Limb (tissue), 2 donors: Measurements from ENCODE around the gene CASP9.
"Not testable (repeated sequence)": the region's sequence is repeated elsewhere in the genome, so short reads cannot be mapped to it uniquely, and the experiment has no call there.

Experiments used
- DNase-seq, 2 donors: peaks; one replicate each; pipeline ENCODE4 v3.0.0-alpha.2; 2016; ENCODE audit errors: extremely low spot score in 2 of 2

CASP9 gene

DNA sequence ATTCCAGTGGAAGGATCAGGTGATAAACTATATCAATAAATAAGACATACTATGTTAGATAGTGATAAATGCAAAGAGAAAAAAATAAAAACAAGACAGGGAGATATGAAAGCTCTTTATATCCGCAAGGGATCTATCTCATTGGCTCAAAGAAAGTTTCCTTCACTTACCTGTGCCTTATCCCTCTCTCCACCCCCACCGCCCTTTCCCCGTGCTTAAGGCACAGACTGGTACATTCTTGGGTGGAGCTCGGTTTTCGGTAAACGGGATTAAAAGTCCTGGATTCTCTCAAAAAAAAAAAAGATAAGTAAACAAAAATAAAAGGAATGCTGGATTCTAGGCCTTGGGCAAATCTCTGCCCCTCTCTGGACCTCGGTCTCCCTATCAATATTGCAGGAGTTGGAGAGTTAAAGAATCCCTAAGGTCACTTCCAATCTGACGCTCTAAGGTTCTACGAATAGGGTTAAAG, 2.0 kb upstream of the CASP9 start:
- peak in 1 of 2 donors; percentile 2 for DNase-seq

DNA sequence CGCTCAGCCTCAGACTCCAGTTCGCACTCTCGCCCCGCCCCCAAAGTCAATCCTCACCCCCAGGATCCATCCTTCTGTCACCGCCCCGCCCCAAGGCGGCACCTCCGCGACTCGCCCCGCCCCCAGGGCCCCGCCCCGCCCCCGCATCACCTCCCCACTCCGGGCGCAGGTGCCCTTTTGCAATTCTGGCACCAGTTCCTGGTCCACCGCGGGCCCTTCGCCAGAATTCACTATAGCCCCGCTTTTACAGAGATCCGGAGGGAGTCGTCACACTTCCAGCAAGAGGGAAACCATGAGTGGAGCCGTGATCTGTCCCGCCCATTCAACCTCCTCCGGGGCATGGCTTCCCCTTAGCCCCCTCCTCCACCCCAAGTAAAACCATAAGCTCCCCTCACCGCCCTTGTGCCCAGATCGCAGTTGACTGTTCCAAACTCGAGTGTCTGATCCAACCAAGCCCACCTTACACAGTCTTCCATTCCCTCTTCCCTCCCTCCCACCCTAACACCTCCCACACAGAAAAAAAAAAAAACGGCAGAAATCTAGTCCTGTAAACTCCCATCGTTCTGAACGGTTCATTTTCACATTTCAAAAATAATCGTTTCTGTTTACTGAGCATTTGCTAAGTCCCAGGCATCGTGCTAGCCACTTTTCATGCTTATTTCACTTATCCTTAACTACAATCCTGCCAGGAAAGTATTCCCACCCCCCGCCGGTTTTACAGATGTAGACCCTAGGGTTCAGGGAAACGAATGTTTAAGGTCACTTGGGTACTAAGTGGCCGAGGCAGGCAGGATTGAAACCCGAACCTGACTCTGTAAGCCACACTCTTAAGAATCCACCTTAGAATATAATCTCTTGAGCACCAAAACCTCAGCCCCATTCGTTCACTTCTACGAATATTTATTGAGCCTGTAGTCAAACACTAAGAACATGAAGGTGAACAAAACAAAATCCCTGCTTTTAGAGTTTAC, 1.3 kb upstream of the CASP9 start:
- peak in 1 of 2 donors; percentile 41 for DNase-seq

DNA sequence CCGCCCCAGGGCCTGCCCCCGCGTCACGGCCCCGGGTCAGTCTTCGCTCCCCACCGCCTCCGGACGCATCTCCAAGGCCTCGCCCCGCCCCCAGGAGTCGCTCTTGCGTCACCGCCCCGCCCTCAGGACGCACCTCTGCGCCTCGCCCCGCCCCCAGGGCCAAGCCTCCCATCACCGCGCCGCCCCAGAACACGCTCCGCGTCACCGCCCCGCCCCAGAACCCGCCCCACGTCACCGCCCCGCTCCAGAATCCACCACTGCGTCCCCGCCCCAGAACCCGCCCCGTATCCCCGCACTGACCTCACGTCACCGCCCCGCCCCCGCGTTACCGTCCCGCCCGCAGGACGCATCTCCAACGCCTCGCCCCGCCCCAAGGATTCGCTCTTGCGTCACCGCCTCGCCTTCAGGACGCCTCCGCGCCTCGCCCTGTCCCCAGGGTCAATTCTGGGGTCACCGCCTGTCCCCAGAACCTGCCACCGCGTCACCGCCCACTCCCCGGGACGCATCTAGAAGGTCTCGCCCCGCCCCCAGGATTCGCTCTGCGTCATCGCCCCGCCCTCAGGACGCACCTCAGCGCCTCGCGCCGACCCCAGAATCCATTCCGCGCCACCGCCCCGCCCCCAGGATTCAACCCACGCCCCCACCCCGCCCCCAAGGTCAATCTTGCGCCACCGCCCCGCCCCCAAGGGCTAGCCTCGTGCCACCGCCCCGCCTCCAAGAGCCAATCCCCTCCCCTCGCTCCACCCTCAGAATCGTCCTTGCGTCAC, 451 bp upstream of the CASP9 start:
- DNase-seq, result peak; percentile 99 to 100

DNA sequence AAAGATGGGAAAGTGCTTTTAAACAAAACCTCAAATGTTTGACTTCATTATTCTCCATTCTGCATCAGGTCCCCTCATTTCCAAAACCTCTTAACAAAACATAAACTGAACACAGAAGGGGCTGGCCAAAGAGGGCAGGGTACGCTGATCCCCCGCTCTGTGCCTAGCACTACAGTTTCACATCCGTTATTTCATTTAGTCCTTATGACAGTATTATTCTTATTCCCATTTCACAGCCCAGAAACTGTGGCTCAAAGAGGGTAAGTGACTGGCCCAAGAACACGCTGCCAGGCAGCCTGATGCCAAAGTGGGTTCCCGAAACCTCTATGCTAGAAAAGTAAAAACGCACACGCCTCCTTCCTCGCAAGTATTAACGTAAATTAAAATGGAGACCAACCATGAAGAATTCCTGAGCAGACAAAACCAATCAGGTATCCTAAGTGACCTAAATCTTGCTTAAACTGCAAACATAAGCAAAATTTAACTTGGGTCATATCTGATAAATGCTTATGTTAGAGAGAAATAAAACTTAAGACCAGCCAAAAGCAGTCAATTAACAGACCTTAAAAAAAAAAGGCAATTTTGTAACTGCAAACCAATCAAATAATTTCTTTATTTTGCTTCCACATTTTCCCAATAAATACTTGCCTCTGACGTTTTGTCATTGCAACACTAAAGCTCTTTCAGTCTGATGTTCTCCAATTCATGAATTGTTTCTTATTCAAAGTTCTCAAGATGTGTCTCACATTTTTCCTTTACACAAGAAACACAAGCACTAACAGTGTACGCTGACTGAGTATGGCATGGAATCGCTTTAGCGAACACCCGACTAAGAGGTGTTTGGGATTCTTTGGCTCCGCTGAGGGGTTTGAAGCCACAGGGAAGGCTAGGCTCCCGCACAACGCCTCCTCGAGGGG, 653 bp downstream of the CASP9 start:
- peak in 1 of 2 donors; percentile 44 for DNase-seq

DNA sequence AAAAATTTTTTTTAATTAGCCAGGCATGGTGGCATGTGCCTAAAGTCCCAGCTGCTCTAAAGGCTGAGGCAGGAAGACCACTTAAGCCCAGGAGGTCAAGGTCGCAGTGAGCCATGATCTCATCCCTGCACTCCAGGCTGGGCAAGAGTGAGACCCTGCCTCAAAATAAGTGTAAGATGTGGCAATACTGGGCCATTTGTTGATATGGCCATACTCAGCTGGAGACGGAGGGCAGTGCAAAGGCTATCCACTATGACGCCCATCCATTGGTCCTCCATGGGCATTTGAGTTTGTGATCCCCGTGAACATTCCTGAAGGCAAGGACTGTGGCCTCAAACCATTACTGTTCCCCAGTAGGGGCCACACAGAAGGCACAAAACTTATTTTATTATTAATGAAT, 1.5 kb downstream of the CASP9 start:
- no peak for DNase-seq

GRCh38 chr1:15521206-15521906, 2.7 kb downstream of the CASP9 start:
- DNase-seq, result not testable (repeated sequence)

- no peak for DNase-seq
Observed at GRCh38 chr1:15519625-15520024, 4.4 kb downstream of the CASP9 start.

GRCh38 chr1:15515022-15515663, 8.9 kb downstream of the CASP9 start:
- no peak for DNase-seq

GRCh38 chr1:15514557-15514956, 9.5 kb downstream of the CASP9 start:
- DNase-seq, result not testable (repeated sequence)

- DNase-seq, result no peak
Observed at GRCh38 chr1:15513919-15514318, 10.1 kb downstream of the CASP9 start.

GRCh38 chr1:15513192-15513591, 10.8 kb downstream of the CASP9 start:
- no peak for DNase-seq

DNA sequence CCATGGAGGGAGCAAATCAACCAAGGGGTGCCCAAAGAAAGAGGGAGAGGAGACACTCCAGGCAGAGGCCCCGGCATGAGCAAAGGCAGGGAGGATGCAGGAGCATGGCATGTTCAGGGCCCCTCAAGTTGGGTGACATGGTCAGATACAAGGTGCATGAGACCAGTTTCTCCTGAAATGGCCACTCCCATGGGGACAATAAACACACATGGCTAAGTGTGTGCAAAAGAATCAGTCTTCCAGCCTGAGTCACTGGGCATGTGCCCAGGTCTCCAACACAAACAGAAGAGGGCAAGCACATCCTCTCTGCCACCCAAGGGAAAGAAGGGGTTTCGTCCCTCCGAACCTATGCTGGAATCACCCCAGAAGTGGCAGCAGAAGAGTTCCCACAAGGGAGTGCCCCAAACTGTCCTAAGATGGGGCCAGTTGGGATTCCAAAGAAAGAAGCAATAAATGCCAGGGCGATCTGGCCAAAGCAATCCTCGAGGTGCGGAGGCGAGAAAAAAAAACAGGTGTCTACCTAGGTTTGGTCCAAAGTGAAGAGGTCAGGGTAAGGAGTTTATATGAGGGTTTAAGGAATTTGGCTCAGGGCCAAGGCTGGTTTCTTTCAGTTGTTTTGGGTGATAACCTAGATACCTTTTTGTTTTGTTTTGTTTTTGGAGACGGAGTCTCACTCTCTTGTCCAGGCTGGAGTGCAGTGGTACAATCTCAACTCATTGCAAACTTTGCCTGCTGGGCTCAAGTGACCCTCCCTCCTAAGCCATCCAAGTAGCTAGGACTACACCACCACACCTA, 13.2 kb downstream of the CASP9 start:
- DNase-seq, result no peak

GRCh38 chr1:15509586-15509985, 14.4 kb downstream of the CASP9 start:
- DNase-seq, result no peak

- no peak for DNase-seq
Observed at GRCh38 chr1:15508700-15509487, 15.1 kb downstream of the CASP9 start.

- DNase-seq, result no peak
Observed at GRCh38 chr1:15507278-15507677, 16.7 kb downstream of the CASP9 start.

- no peak for DNase-seq
Observed at GRCh38 chr1:15506831-15507230, 17.2 kb downstream of the CASP9 start.

DNA sequence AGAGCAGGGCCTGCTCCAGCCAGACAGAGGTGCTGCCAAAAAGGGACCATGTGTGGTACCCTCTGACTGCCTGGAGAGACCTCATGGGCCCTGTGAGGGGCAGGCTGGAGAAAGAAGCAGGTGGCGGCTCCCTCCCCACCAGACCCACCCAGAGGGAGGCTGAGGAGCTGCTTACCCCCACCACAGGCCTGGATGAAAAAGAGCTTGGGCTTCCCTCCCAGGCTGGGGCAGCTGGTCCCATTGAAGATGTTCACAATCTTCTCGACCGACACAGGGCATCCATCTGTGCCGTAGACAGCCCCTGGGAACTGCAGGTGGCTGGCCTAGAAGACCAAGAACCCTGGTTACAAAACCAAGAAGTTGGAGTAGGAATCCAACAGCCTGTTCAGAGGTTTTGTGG, 19.6 kb downstream of the CASP9 start:
- DNase-seq, result no peak
